Activated CD4-positive, alpha-beta T cell treated with anti-CD3 and anti-CD28 coated beads for 4 hours (primary cell): ENCODE measurements around the gene SAMD8.
"Not testable (repeated sequence)": the region's sequence is repeated elsewhere in the genome, so short reads cannot be mapped to it uniquely, and the experiment has no call there.

ENCODE experiments used
- DNase-seq, 2 donors: peaks; one replicate each; pipeline ENCODE4 v3.0.0-alpha.2; 2020

The SAMD8 gene

DNA sequence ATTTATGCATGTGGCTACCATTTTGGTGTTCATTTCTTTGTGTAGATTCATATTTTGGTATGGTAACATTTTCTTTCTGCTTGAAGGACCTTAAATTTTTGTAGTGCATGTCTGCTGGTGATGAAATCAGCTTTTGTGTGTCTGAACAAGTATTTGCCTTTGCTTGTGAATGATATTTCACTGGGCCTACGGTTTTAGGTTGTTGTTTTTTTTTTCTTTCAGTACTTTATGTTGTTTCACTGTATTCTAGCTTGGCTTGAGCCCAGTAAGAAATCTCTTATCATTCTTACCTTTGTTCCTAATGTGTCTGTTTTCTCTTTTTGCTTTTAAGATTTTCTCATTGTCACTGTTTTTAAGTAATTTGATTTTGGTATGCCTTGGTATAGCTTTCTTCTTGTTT, 31.9 kb downstream of the SAMD8 start:
- no peak for DNase-seq

DNA sequence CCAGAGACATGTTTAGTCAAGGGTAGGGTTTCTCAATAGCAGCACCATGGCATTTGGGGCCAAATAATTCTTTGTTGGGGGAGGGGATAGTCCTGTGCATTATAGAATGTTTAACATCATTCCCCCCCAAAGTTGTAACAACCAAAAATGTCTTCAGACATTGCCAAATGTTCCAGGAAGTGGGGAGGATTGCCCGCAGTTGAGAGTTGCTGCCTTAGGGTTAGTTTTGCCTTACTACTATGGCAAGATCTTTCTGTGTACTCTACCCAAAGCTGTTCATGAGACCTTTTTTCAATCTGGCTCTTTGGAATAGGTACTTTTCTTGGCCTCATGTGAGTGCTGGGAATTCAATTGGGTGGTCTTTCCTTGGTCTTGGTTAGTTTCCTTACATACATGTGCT, 34.1 kb downstream of the SAMD8 start:
- DNase-seq, result no peak

DNA sequence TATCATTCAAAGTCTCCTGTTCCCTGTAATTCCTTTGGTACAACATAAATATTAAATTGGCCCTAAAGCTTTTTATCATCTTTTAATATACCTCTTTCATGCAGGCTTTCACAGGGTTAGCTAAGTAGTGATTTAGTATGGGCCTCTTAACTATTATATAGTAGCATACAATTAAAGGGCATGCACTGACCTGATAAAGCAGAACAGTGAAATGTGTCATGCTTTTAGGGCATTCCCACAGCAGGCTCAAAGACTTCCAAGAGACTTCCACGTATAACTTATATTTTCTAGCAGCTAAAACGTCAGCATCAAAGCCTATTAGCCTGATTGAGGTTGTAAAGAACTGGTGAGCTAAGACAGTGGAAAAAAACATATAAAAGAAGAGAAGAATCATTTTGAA, 35.3 kb downstream of the SAMD8 start:
- DNase-seq, result no peak

DNA sequence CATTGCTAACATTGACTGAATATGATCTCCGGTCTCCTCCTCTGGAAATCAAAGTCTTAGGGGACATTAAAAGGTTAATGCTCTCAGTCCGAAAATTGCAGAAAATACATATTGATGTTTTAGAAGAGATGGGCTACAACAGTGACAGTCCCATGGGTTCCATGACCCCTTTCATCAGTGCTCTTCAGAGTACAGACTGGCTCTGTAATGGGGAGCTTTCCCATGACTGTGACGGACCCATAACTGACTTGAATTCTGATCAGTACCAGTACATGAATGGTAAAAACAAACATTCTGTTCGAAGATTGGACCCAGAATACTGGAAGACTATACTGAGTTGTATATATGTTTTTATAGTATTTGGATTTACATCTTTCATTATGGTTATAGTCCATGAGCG, 39.2 kb downstream of the SAMD8 start:
- DNase-seq, result no peak

DNA sequence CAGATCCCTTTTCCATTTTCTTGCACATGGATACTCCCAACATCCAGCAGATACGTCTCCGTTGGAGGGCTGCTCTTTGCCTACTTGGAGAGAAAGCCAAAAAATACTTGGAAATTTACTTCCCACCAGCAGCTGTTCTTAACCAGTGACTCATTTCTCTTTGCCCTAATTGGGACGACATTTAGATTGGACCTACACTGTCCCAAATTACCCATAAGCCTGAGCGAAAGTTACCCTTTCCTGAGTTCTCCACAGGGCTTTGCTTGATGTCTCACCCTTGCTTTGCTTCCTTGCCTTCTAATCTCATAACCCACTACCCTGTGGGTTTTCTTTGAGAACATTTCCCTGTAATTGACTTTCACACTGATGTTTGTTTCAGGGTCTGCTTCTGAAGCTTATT, 48.1 kb downstream of the SAMD8 start:
- no peak for DNase-seq

DNA sequence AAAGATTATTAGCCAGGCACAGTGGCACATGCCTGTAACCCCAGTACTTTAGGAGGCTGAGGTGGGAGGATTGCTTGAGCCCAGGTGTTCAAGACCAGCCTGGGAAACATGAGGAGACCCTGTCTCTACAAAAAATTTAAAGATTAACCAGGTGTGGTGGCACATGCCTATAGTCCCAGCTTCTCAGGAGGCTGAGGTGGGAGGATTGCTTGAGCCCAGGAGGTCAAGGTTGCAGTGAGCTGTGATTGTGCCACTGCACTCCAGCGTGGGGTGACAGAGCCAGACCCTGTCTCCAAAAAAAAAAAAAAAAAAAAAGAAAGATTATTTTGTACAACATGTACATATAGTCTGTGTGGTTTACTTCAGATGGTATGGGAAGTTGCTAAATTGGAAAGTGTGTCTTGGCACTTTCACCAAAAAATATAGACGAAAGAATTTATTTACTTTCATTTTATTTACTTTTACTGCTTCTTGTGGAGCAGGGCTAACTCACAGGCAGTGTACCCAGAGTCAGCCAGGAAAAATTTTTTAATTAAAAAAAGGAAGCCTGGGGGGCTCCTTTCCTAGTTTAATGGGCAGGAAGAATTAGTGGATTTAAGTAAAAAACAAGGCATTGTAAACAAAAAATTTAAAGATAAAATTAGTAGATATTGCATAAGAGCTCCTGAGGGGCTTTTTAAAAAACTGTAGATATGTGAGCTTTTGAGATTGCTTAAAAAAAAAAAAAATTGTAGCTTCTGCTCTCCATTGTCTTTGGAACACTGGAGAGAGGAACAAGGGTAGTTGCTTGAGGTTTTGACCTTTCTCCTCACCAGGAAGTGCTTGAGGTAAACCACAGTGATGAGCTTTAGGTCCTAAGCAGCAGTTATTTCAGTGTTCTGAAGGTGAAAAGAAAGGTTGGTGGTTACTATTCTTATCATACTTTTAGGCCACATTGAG, 54.5 kb downstream of the SAMD8 start:
- DNase-seq, result no peak

DNA sequence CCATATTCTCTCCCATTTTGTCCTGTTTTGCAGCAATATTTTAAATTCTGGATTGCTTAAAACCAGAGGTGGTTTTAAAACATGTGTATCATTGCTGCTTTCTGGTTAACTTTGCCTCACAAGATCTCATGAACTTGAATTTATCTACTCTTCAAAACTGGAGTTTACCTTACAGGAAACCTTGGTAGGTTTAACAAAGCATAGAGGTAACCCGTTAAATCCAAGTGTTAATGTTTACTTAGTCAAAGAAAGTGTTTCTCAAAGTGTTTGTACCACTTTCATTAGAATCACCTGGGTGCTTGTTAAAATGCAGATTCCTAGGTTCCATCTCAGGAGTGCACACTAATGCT, 55.1 kb downstream of the SAMD8 start:
- no peak for DNase-seq

DNA sequence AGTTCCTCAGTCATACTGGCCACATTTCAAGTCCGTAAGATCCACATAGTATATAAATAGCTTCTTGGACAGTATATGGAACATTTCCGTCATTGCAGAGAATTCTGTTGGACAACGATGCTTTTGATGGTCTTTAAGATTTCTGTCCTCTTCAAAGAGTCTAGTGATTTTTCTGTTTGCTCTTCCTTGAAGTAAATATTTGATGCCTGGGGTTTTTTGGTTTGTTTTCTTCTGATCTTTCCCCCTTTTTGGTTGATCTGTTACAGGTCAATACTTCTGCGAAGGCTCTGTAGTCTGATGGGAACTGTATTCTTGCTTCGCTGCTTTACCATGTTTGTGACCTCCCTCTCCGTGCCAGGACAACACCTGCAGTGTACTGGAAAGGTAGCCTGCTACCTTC, 56.8 kb downstream of the SAMD8 start:
- no peak for DNase-seq

DNA sequence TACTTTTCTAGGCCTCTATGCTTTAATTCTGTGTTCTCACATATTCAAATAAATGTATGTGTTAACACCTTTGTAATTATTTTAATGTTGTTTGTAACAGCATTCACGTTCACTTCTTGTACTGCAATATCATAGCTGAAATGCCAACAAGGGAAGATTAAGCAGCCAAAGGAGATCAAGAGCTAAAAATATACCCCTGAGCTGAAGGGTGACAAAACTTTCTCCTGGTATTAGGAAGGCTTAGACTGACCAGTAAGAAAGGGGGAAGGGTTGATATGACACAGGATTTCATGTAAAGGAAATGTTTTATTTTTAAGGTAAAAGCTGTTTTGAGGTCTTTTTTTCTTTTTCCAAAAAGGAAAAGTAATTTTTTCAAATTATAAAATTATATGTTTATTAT, 58.8 kb downstream of the SAMD8 start:
- no peak for DNase-seq

DNA sequence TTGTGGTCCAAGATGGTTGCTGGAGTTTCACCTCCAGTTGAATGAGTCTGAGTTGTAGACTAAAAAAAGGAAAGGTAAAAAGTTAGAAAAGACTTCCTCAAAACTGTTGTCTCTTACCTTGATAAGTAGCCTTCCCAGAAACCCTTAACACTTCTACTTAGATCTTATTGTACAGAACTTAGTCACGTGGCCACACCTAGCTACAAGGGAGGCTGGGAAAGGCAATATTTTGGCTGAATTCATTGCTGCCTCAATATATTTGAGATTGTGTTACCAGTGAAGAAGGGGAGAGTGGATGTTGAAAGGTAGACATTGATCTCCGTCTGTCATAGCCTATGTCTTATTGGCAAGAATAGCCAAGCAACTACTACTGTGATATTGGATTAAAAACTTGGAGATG, 63.6 kb downstream of the SAMD8 start:
- DNase-seq, result no peak

DNA sequence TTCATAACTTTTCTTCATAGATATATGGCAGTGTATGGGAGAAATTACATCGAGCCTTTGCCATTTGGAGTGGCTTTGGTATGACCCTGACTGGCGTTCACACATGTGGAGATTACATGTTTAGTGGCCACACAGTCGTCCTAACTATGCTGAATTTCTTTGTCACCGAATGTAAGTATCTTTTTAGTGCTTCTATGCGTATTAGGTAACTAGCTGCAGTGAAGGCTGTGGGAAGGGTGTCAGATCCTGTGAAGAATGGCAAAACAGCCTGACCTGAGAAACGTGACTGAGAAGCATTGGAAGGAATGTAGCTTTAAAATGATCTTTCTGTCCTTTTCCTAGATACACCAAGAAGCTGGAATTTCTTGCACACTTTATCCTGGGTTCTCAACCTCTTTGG, 64.6 kb downstream of the SAMD8 start:
- DNase-seq, result no peak

DNA sequence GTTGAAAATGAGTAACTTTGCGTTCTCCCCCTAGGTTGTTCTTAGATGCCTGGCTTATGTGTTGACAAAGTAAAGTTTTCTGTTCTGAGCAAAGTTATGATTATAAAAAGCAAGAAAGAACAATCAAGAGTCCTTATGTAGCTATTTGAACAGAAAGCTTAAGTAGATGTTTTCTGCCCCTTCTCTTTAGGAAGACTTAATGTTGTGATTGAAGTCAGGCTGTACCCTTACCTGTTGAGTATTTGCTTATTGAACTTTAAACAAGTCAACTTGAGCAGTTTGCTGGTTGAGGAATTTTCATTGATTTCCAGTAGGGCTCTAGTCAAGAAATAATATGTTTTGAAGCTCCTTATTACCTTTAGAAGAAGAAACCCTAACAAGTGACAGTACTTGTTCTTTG, 65.3 kb downstream of the SAMD8 start:
- no peak for DNase-seq

DNA sequence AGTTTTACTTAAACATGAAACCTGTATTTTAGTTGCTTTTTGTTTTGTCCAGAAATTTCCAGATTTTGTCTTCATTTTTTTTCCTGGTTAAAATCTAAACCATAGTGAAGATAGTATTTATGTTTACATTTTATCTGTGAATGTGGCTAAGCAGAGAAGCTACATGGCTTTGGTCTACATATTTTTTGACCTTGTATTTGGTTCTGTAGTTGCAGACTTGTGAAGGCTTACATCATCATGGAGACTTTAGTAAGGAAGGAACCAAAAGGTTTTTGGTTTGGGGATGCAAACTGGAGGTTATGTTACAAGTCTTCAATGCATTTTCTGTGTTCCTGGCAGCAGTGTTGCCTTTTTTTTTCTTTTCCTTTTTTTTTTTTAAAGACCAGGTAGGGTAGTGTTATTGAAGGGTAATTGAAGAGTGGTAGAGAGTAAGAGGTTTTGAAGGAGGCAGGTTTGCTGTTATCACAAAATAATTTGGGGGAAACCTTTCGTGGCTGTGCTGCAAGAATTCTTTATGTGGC, 68.3 kb downstream of the SAMD8 start:
- DNase-seq, result no peak

DNA sequence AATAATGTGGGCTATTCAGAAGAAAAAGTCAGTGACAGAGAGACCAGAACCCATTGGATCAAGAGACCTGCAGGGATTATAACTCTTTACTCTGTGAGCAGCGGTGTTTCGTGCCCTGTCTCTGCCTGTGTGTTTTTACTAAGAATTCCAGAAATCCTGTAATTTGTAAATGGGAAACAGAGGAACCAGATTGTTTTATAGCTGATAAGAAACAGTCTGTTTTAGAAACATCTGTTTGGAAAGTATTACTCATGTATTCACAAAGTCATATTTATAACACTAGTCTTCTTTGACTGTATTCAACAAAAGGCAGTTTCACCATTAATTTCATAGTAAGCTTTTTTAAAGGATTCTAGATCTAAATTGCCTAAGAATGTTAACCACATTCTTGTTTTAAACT, 69.1 kb downstream of the SAMD8 start:
- DNase-seq, result no peak

DNA sequence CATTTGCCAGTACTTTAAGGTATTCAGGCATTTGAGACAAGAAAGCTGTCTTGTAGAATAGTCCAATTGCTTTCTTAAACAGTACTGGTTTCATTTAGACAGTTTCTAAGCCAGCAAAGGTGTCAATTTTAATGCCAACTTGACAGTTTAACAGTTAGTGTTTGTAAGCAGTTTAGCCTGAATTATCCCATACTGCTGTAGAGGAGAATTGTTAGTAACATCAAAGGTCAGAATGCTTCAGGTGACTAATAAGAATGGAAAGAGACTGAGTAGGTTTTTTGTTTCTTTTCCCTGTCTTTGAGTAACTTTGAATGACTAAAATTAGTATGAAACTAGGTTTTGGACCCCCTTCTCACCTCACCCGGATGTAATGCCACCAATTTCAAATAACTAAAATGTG, 69.6 kb downstream of the SAMD8 start:
- DNase-seq, result no peak

DNA sequence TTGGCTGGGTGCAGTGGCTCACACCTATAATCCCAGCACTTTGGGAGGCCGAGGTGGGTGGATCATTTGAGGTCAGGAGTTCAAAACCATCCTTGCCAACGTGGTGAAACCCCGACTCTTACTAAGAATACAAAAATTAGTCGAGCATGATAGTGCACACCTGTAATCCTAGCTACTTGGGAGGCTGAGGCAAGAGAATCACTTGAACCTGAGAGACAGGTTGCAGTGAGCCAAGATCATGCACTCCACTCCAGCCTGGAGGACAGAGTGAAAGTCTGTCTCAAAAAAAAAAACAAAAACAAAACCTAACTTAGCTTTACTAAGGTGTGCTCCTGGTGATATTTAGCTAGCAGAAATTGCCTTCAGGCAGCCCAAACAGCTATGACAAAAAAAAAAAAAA, 74.9 kb downstream of the SAMD8 start:
- DNase-seq, result no peak

DNA sequence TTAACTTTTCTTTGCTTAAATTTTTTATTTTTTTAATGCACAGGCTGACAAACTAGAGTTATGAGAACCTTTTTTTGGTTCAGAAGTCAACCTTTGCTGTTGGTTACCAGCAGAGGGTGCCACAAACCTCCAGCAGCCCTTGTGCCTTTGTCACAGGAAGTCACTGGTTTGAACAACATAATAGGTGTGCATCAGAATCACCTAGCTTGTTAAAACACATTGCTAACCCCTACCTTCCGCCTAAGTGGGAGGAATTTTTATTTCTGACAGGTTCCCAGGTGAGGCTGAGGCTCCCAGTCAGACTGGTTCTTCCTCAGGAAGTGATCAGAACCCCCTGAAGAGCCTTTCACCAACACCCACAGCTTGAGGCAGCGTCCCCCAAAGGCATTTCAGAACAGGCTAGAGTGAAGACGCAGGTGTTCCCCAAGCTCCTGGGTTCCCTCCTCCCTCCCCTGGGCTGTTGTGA, 76.5 kb downstream of the SAMD8 start:
- peak; percentile 61 to 64 for DNase-seq

DNA sequence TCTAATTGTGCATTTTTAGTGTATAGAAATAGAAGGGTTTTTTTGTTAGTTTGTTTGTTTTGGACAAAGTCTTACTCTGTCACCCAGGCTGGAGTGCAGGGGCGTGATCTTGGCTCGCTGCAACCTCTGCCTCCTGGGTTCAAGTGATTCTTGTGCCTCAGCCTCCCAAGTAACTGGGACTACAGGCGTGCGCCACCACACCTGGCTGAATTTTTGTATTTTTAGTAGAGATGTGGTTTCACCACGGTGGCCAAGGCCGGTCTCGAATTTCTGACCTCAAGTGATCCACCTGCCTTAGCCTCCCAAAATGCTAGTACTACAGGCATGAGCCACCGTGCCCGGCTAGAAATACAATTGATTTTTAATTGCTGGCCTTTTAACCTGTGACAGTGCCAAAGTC, 77.1 kb downstream of the SAMD8 start:
- not testable (repeated sequence) for DNase-seq

DNA sequence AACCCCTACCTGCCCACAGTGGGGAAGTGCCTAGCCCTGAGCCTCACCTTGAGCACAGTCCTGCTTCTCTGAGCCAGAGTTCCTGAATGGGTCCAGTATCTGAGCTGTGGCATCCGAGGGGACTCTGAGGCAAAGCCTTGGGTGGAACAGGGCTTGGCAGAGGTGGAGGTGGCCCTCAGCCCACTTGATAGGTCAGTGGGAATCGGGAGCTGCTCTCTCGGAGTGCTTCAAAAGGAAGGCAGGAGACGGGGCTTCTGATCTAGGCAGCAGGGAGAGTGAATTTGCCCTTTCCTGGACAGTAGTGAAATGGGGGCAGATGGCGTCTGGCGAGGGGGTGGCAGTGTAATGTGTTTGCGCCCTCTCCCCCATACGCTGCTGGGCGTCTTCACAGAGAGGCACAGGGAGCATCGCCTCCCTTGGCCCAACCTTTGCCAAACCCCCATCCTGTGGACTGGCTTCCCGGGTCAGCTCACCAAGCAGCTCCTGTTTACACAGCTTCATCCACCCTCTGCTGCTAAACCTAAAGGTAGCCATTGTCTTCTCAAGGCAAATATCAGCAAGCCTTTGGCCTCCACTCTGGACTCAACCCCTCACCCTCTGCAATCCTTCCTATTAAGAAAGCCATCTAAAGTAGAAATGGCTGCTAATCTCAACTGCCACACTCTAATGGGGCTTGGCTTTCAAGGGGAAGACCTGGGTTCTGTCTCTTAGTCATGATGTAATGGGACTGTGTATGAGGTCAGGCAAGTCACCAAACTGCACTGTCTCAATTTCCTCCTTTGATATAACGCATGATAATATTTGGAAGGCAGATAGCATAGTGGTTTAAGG, 78.0 kb downstream of the SAMD8 start:
- no peak for DNase-seq

DNA sequence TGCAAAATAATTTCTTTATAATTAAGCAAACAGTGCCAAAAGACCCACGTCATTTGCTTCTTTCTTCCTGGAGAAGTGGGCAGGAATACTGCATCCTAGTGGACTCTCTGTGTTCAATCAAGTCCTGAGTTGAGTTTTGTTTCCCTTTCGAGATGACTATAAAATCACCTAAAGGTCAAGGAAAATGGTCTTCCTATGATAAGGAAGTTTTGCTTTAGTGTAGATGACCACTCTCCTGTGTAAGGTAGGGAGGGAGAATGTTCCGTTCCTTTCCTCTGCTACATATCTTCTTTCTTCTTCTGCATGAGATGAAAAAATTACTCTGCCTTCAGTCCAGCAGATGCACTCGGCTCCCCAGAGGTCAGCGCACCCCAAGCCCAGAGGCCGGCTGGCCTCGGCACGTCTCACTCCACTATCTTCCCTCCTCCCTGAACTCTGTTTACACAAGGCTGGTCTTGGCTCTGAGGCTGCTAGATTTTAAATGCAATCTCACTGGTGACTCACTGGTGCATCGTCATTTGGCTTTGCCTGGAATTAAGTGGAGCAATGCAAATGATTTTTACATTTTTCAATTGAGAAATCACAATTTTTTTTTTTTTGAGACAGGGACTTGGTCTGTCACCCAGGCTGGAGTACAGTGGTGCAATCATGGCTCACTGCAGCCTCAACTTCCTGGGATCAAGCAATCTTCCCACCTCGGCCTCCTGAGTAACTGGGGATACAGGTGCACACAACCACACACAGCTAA, 80.5 kb downstream of the SAMD8 start:
- no peak for DNase-seq

DNA sequence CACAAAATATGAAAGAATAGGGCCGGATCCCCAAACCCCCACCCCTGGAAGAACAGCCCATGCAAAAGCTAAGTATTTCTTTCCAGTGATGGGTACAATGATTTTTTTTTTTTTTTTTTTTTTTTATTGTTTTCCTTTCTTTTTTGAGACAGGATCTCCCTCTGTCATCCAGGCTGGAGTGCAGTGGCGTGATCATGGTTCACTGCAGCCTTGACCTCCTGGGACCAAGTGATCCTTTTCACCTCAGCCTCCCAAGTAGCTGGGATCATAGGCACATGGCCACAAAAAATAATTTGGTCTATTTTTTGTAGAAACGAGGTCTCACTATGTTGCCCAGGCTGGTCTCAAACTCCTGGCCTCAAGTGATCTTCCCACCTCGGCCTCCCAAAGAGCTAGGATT, 83.2 kb downstream of the SAMD8 start:
- DNase-seq, result not testable (repeated sequence)

DNA sequence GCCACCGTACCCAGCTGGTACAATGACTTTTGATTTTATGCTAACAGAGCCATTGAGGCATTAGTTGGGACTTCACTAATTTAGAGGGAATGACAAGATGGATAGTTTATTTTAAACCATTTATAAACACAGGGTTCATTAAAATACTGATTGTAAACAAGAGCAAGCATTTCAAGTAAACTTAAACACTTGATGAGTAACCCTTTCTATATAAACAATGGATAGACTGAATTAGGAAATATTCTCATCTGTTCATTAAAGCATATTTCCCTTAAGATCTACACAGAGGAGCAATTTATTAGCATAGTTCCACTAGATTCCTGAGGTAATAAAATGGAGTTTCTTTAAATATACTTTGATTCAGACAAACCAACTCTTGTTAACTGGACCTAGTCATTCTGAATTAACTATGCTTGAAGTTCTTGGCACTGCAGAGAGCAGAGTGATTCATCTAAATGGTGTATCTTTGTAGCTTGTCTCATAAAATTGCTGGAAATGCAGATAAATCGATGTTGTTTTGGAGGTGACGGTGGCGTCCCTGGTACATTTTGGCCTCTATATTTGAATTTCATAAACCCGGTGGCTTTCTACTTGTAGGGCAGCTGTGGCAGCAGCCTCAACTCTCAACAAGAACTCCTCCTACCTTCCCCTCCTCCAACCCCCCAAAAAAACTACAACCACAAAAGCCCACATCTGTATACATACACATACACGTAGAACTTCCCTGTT, 83.7 kb downstream of the SAMD8 start:
- no peak for DNase-seq
